A673 (cell line): ENCODE results near the gene TMEM164. TPM values are rescaled to one million over a fixed set of nuclear protein-coding genes. Genes with fewer than 3 reads are reported as not detected.

Experiments used
- BruUV-seq: library from RNA; stranded (reverse); fragments of 400-500 nt; replicated peaks from 2 replicates; lab custom pipeline; 2021; lab: Mats Ljungman, UMichigan
- CTCF ChIA-PET: fragments of 300-600 bp; sonication (Branson Sonifier 250); formaldehyde crosslinking; loops from one replicate; lab custom pipeline; 2022; ENCODE audit warnings: antibody characterized with exemption; lab: Charles Lee
- POLR2A ChIA-PET: fragments of 300-600 bp; sonication (Branson Sonifier 250); formaldehyde crosslinking; loops from one replicate; lab custom pipeline; 2022; ENCODE audit warnings: antibody characterized with exemption; ENCODE audit not compliant: low non-redundant PET; lab: Charles Lee
- DNase-seq: peaks from one replicate; pipeline ENCODE4 v3.0.0-alpha.2; 2015; ENCODE audit warnings: low spot score
- H3K27ac ChIP-seq: fragments of 200-600 bp; sonication (generic); 2 replicates; pipeline ENCODE4 v1.5.1; 2016; ENCODE audit warnings: mixed run types, low read depth, mild to moderate bottlenecking, mixed read lengths, antibody characterized with exemption, low read length; ENCODE audit not compliant: poor library complexity, severe bottlenecking
- H3K27me3 ChIP-seq: fragments of 200-600 bp; sonication (generic); replicated peaks from 2 replicates; pipeline ENCODE4 v1.6.1; 2017; ENCODE audit warnings: mixed run types, low read depth, mild to moderate bottlenecking, mixed read lengths, antibody characterized with exemption, low read length; ENCODE audit not compliant: insufficient read depth, poor library complexity
- H3K36me3 ChIP-seq: fragments of 200-600 bp; sonication (generic); 2 replicates; pipeline ENCODE4 v1.6.1; 2016; ENCODE audit warnings: mixed run types, mild to moderate bottlenecking, mixed read lengths, antibody characterized with exemption, low read length; ENCODE audit not compliant: insufficient read depth, poor library complexity, severe bottlenecking
- H3K4me1 ChIP-seq: fragments of 200-600 bp; sonication (generic); 2 replicates; pipeline ENCODE4 v1.6.1; 2017; ENCODE audit warnings: mixed run types, mild to moderate bottlenecking, mixed read lengths, antibody characterized with exemption, low read length; ENCODE audit not compliant: insufficient read depth, poor library complexity, severe bottlenecking
- H3K4me3 ChIP-seq: fragments of 200-600 bp; sonication (generic); 2 replicates; pipeline ENCODE4 v1.5.1; 2016; ENCODE audit warnings: low read depth, mixed run types, mild to moderate bottlenecking, mixed read lengths, low read length; ENCODE audit not compliant: poor library complexity, severe bottlenecking
- H3K9me3 ChIP-seq: fragments of 200-600 bp; sonication (generic); 2 replicates; pipeline ENCODE4 v1.6.1; 2016; ENCODE audit warnings: mixed run types, low read depth, mild to moderate bottlenecking, mixed read lengths, antibody characterized with exemption, low read length; ENCODE audit not compliant: poor library complexity, severe bottlenecking
- EZH2 ChIP-seq: fragments of 200-600 bp; sonication (generic); IDR thresholded peaks from 2 replicates; pipeline ENCODE4 v1.6.1; 2017; ENCODE audit warnings: borderline replicate concordance, low read depth, mild to moderate bottlenecking, mixed read lengths, antibody characterized with exemption, low read length; ENCODE audit not compliant: poor library complexity, severe bottlenecking
- intact Hi-C: fragments of 100-400 bp; cut with micrococcal nuclease; formaldehyde crosslinking; loops from one replicate; pipeline ENCODE4 v1.10.0; 2022; ENCODE audit not compliant: unreplicated experiment
- total RNA-seq: library from RNA; stranded (reverse); gene quantifications from 2 replicates; pipeline ENCODE4 v1.2.3, GENCODE V29; 2021
- TF ChIP-seq, protein P1 (sequence below): fragments of 300-800, 200-600 bp; sonication (generic); conservative IDR thresholded peaks from 2 replicates; pipeline ENCODE4 v1.5.1; 2017; ENCODE audit warnings: low read depth, mild to moderate bottlenecking, antibody characterized with exemption, low read length, moderate library complexity, mixed read lengths

The TMEM164 gene
- total RNA-seq, 1 experiment from 2014 or later = 26.5 TPM

DNA sequence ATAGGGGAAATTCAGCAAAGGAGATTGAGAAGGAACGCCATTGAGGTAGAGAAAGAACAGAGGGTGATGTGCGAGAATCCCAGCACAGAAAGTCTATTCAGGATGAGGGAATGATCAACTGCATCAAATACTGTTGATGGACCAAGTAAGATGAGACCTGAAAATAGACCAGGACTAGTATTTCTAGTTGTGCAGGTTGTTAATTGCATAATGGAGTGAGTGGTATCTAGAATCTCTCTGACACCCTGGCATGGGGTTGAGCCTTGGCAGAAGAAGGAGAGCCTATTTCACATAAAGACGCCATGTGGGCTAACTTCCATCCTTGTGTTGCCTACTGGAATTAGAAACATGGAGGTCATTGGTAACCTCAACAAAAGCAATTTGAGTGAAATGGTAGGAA, 135.6 kb downstream of the TMEM164 start:
- TF ChIP-seq EZH2 = no peak
- TF ChIP-seq, protein P1, sequence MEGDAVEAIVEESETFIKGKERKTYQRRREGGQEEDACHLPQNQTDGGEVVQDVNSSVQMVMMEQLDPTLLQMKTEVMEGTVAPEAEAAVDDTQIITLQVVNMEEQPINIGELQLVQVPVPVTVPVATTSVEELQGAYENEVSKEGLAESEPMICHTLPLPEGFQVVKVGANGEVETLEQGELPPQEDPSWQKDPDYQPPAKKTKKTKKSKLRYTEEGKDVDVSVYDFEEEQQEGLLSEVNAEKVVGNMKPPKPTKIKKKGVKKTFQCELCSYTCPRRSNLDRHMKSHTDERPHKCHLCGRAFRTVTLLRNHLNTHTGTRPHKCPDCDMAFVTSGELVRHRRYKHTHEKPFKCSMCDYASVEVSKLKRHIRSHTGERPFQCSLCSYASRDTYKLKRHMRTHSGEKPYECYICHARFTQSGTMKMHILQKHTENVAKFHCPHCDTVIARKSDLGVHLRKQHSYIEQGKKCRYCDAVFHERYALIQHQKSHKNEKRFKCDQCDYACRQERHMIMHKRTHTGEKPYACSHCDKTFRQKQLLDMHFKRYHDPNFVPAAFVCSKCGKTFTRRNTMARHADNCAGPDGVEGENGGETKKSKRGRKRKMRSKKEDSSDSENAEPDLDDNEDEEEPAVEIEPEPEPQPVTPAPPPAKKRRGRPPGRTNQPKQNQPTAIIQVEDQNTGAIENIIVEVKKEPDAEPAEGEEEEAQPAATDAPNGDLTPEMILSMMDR = no peak
- H3K36me3 ChIP-seq = no peaks in the 10 kb centered on the region
- no peak overlapping the region for H3K27ac ChIP-seq
- intact Hi-C loops = no loop called here
- H3K9me3 ChIP-seq = no peaks in the 10 kb centered on the region
- no TSS peak for BruUV-seq
- no peaks in the 10 kb centered on the region for H3K27me3 ChIP-seq
- H3K4me1 ChIP-seq = no peaks in the 10 kb centered on the region
- no peak for DNase-seq
- H3K4me3 ChIP-seq = no peak overlapping the region
- ChIA-PET POLR2A (no interaction called here), CTCF (no interaction called here)

DNA sequence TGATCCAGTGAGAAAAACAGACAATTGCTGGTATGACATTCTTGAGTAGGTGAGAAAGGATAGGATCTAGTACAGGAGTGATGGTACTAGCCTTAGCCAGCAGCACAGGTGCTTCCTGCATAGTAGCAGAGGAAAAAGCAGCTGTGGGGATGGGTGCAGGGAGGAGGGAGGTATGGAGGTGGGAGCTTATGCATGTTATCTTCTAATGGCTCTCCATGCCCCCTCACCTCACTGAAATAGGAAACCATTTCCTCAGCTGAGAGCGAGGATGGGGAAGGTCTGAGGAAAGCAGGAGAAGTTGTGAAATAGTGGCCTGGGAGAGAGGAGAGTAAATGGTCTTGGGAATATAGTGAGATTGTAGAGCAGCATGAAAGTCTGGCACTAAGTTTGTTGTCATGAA, 136.3 kb downstream of the TMEM164 start:
- intact Hi-C loops = no loop called here
- Histone ChIP-seq H3K9me3 (no peaks in the 10 kb centered on the region), H3K27ac (no peak overlapping the region), H3K4me3 (no peak overlapping the region), H3K4me1 (no peaks in the 10 kb centered on the region), H3K36me3 (no peaks in the 10 kb centered on the region), H3K27me3 (no peaks in the 10 kb centered on the region)
- no peak for TF ChIP-seq EZH2
- TF ChIP-seq, protein P1 = no peak
- POLR2A ChIA-PET = no interaction called here
- CTCF ChIA-PET = no interaction called here
- no TSS peak for BruUV-seq
- DNase-seq = no peak

DNA sequence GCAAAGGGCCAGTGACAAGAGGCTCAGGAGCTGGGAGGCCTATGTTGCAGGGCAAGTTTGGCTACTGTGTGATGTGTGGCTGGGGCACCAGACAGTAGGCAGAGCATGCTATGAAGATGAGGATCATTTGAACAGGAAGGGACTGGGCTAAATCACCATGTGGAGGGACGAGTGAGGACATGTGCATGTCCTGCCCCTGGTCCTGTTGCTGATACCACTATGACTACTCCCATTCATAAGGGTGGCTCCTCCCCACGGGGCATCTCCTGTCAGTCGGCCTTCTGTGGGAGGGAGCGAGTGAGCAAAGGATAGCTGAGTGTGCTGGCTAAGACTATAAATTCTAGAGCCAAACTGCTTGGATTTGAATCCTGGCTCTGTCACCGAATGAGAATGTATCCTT, 139.2 kb downstream of the TMEM164 start:
- no peaks in the 10 kb centered on the region for H3K9me3 ChIP-seq
- H3K27ac ChIP-seq = no peak overlapping the region
- intact Hi-C loops = no loop called here
- CTCF ChIA-PET = no interaction called here
- no peak for DNase-seq
- no peaks in the 10 kb centered on the region for H3K36me3 ChIP-seq
- H3K4me3 ChIP-seq = no peak overlapping the region
- no peaks in the 10 kb centered on the region for H3K27me3 ChIP-seq
- H3K4me1 ChIP-seq = no peaks in the 10 kb centered on the region
- TF ChIP-seq, protein P1 = no peak
- no peak for TF ChIP-seq EZH2
- POLR2A ChIA-PET = no interaction called here
- no TSS peak for BruUV-seq
